Measurements from ENCODE around the gene RBBP5. TPM values are rescaled to one million over a fixed set of nuclear protein-coding genes. Genes with fewer than 3 reads are reported as not detected.

The RBBP5 gene
- total RNA-seq, 1 experiment from 2014 or later, result 17.9 TPM

DNA sequence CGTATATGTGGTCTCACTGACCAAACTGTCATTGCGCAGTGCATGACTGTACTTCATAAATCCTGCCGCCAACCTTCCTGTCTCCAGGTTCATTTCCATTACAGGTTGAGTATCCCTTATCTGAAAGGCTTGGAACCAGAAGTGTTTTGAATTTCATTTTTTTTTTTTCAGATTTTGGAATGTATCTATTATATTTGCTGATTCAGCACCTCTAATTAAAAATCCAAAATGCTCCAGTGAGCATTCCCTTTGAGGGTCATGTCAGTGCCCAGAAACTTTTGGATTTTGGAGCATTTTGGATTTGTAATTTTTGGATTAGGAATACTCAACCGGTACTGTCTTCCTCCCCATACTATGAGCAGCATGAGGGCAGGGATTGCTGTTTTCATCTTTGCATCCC is 30.7 kb upstream of the RBBP5 start:
- Histone ChIP-seq H3K4me2 (no peak overlapping the region), H3K79me2 (ENCODE audit: low read depth) (no peaks in the 10 kb centered on the region), H3K27ac (no peak overlapping the region), H3F3A (ENCODE audit: insufficient read depth, low read depth) (no peaks in the 10 kb centered on the region), H3K9me3 (ENCODE audit: insufficient read depth, low read depth) (peaks cover 4% of the 10 kb centered on the region; the same call in 1 of the 2 replicates), H2AFZ (no peak overlapping the region), H4K20me1 (ENCODE audit: insufficient read depth) (no peaks in the 10 kb centered on the region), H3K4me3 (no peak overlapping the region), H3K4me1 (replicated peaks; ENCODE audit: insufficient read depth) (no peaks in the 10 kb centered on the region), H3K9me2 (ENCODE audit: insufficient read depth) (peaks cover 3% of the 10 kb centered on the region; the same call in 1 of the 2 replicates), H3K36me3 (ENCODE audit: low read depth) (peaks cover 10% of the 10 kb centered on the region), H3K27me3 (ENCODE audit: insufficient read depth, low read depth) (no peaks in the 10 kb centered on the region)
- no peak for TF ChIP-seq CTCF (conservative IDR thresholded peaks at IDR 0.05)
- TF ChIP-seq EZH2 (IDR thresholded peaks at IDR 0.05; ENCODE audit: low read depth), result no peak
- intact Hi-C loops (cut with micrococcal nuclease; ENCODE audit: unreplicated experiment), result no loop called here
- CTCF ChIA-PET, result no interaction called here
- no TSS peak for BruUV-seq (replicated peaks)
- POLR2A ChIA-PET (ENCODE audit: unreplicated experiment), result no interaction called here
- no peak for DNase-seq

- Histone ChIP-seq H3K4me2 (no peak overlapping the region), H3K79me2 (ENCODE audit: low read depth) (no peaks in the 10 kb centered on the region), H3F3A (ENCODE audit: insufficient read depth, low read depth) (no peaks in the 10 kb centered on the region), H3K27me3 (ENCODE audit: insufficient read depth, low read depth) (no peaks in the 10 kb centered on the region), H3K4me1 (replicated peaks; ENCODE audit: insufficient read depth) (no peaks in the 10 kb centered on the region), H3K27ac (no peak overlapping the region), H3K4me3 (no peak overlapping the region), H3K9me3 (ENCODE audit: insufficient read depth, low read depth) (peaks cover under 1% of the 10 kb centered on the region; the same call in 1 of the 2 replicates), H4K20me1 (ENCODE audit: insufficient read depth) (no peaks in the 10 kb centered on the region), H3K36me3 (ENCODE audit: low read depth) (no peaks in the 10 kb centered on the region; the same call in 1 of the 2 replicates), H2AFZ (no peak overlapping the region), H3K9me2 (ENCODE audit: insufficient read depth) (peaks cover 3% of the 10 kb centered on the region; the same call in 1 of the 2 replicates)
- no peak for DNase-seq
- BruUV-seq (replicated peaks), result no TSS peak
- intact Hi-C loops (cut with micrococcal nuclease; ENCODE audit: unreplicated experiment), result no loop called here
- CTCF ChIA-PET, result interaction anchor here (0.6 to 0.7 kb wide), 2 partner anchors 36 to 88 kb away, joined by 3 read pairs; no protein-coding TSS in a partner anchor
- TF ChIP-seq CTCF (conservative IDR thresholded peaks at IDR 0.05) (no peak), EZH2 (IDR thresholded peaks at IDR 0.05; ENCODE audit: low read depth) (no peak)
- POLR2A ChIA-PET (ENCODE audit: unreplicated experiment), result interaction anchor here (0.6 to 0.7 kb wide), 2 partner anchors 39 to 266 kb away, joined by 3 to 10 read pairs; no protein-coding TSS in a partner anchor
Measured at GRCh38 chr1:205150651-205151428, 29.1 kb upstream of the RBBP5 start.

DNA sequence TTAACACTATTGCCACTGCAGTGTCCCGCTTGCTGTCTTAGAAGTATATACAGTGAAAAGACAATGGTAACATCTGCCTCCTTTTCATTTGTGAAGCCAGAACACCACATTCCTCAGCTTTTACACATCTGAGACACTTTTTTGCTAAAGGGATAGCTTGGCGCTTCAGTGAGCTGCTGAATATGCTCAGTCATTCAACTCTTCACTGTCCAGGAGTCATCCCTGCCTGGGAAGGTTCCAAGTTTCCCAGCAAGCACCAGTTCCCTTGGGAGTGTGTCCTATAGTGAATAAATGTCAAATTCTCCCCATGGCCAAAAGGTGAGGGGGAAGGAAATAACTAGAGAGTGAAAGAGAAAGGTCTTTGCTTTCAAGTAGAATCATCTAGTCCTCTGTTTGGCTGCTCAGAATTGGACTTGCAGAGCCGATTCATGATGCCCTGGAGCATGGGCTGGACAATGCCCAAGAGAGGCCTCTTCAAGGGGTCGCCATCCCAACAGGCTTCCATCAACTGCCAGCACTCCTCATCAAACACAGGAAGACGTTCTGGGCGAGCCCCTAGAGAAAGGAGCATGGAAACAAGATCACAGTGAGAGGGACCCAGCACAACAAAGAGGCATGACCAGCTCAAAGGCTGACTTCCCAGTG is 25.5 kb upstream of the RBBP5 start:
- intact Hi-C loops (cut with micrococcal nuclease; ENCODE audit: unreplicated experiment), result no loop called here
- Histone ChIP-seq H3K9me3 (ENCODE audit: insufficient read depth, low read depth) (no peaks in the 10 kb centered on the region), H3K4me2 (no peak overlapping the region), H3F3A (ENCODE audit: insufficient read depth, low read depth) (peaks cover 6% of the 10 kb centered on the region; the same call in 1 of the 2 replicates), H3K79me2 (ENCODE audit: low read depth) (no peaks in the 10 kb centered on the region), H3K27me3 (ENCODE audit: insufficient read depth, low read depth) (no peaks in the 10 kb centered on the region), H3K4me3 (no peak overlapping the region), H3K36me3 (ENCODE audit: low read depth) (no peaks in the 10 kb centered on the region), H3K4me1 (replicated peaks; ENCODE audit: insufficient read depth) (peaks cover 11% of the 10 kb centered on the region), H2AFZ (no peak overlapping the region), H3K27ac (no peak overlapping the region), H3K9me2 (ENCODE audit: insufficient read depth) (peaks cover 3% of the 10 kb centered on the region; the same call in 1 of the 2 replicates), H4K20me1 (ENCODE audit: insufficient read depth) (no peaks in the 10 kb centered on the region)
- TF ChIP-seq CTCF (conservative IDR thresholded peaks at IDR 0.05) (no peak), EZH2 (IDR thresholded peaks at IDR 0.05; ENCODE audit: low read depth) (no peak)
- no TSS peak for BruUV-seq (replicated peaks)
- peak in 1 of 2 experiments; percentile 10 for DNase-seq
- POLR2A ChIA-PET (ENCODE audit: unreplicated experiment), result no interaction called here
- CTCF ChIA-PET, result interaction anchor here (0.7 kb wide), 1 partner anchor 109 kb away, joined by 4 read pairs; no protein-coding TSS in a partner anchor
